ENCODE results near the gene ARID3B.
A peak's percentile ranks its signal among the peaks of the same experiment; 100 is the strongest.
"Not testable (repeated sequence)": the region's sequence is repeated elsewhere in the genome, so short reads cannot be mapped to it uniquely, and the experiment has no call there.

ARID3B gene

GRCh38 chr15:74540761-74541493 lies at the start of gene ARID3B:
TSS of gene ARID3B (plus strand) at chr15:74541220. CDS start at chr15:74543937, 2,717 bp downstream.
- peak; percentile 98 for DNase-seq

GRCh38 chr15:74496648-74497047 lies 44.4 kb upstream of the ARID3B start:
- DNase-seq = no peak

- no peak for DNase-seq
These were observed 43.4 kb upstream of the ARID3B start for GRCh38 chr15:74497584-74497983.

- no peak for DNase-seq
These were observed 41.7 kb upstream of the ARID3B start for GRCh38 chr15:74499366-74499765.

- no peak for DNase-seq
These were observed 40.6 kb upstream of the ARID3B start for GRCh38 chr15:74500401-74500800.

- no peak for DNase-seq
These were observed 38.7 kb upstream of the ARID3B start for GRCh38 chr15:74502301-74502700.

GRCh38 chr15:74504418-74504817 lies 36.6 kb upstream of the ARID3B start:
- no peak for DNase-seq

GRCh38 chr15:74504836-74505235 lies 36.2 kb upstream of the ARID3B start:
- DNase-seq = no peak

- DNase-seq = no peak
These were observed 35.0 kb upstream of the ARID3B start for GRCh38 chr15:74505837-74506514.

GRCh38 chr15:74506515-74506840 lies 34.5 kb upstream of the ARID3B start:
- no peak for DNase-seq

GRCh38 chr15:74511583-74511982 lies 29.4 kb upstream of the ARID3B start:
- no peak for DNase-seq

- not testable (repeated sequence) for DNase-seq
These were observed 27.0 kb upstream of the ARID3B start for GRCh38 chr15:74514059-74514458.

GRCh38 chr15:74517096-74517495 lies 23.9 kb upstream of the ARID3B start:
- no peak for DNase-seq

GRCh38 chr15:74519311-74519710 lies 21.7 kb upstream of the ARID3B start:
- DNase-seq = no peak

GRCh38 chr15:74520407-74520806 lies 20.6 kb upstream of the ARID3B start:
- no peak for DNase-seq

GRCh38 chr15:74523982-74524381 lies 17.0 kb upstream of the ARID3B start:
- no peak for DNase-seq

GRCh38 chr15:74525309-74525708 lies 15.7 kb upstream of the ARID3B start:
- DNase-seq = no peak

- DNase-seq = no peak
These were observed 15.1 kb upstream of the ARID3B start for GRCh38 chr15:74525945-74526344.

- DNase-seq = no peak
These were observed 12.1 kb upstream of the ARID3B start for GRCh38 chr15:74528876-74529275.

- DNase-seq = no peak
These were observed 11.1 kb upstream of the ARID3B start for GRCh38 chr15:74529921-74530320.

GRCh38 chr15:74530771-74531143 lies 10.3 kb upstream of the ARID3B start:
- no peak for DNase-seq

- DNase-seq = no peak
These were observed 9.7 kb upstream of the ARID3B start for GRCh38 chr15:74531144-74531811.

GRCh38 chr15:74535388-74536084 lies 5.5 kb upstream of the ARID3B start:
- no peak for DNase-seq

- no peak for DNase-seq
These were observed 3.3 kb upstream of the ARID3B start for GRCh38 chr15:74537736-74538135.
